Measurements from ENCODE around the gene KIF3C.

DNA sequence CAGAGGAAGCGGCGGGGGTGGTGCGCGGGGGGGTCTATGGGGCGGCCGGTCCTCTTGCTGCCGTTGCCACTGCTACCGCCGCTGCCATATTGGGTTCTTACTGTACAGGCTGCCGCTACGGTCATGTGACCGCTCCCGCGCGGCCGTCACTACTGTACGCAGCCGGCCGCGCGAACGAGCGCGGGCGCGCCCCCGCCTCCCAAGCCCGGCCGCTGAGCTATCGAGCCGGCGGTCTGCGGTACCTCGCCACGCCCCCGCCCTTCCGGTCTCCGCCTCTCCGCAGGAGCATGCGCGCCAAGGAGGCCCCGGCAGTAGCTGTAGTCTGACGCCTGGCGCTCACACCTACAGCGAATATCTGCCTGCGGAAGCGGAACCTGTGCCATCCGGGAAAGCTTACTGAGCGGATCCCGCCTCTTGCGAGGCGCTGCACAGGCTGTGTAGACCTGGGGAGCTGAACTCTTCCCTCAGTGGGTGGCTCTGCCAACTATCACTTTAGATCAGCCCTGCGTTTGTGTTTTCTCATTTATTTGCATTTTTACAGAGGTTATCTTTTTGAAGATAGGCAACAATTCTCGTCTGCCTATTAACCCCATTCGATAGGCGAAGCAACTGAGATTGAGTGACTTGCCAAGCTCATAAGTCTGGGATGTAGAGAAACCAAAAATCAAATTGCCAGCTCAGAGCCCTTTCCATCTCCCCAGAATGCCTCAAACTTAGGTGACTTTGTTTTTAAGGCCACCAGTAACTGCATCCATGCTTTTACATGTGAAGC lies 103.8 kb downstream of the KIF3C start, which contains the start of gene ASXL2:
- TF ChIP-seq, protein P1, sequence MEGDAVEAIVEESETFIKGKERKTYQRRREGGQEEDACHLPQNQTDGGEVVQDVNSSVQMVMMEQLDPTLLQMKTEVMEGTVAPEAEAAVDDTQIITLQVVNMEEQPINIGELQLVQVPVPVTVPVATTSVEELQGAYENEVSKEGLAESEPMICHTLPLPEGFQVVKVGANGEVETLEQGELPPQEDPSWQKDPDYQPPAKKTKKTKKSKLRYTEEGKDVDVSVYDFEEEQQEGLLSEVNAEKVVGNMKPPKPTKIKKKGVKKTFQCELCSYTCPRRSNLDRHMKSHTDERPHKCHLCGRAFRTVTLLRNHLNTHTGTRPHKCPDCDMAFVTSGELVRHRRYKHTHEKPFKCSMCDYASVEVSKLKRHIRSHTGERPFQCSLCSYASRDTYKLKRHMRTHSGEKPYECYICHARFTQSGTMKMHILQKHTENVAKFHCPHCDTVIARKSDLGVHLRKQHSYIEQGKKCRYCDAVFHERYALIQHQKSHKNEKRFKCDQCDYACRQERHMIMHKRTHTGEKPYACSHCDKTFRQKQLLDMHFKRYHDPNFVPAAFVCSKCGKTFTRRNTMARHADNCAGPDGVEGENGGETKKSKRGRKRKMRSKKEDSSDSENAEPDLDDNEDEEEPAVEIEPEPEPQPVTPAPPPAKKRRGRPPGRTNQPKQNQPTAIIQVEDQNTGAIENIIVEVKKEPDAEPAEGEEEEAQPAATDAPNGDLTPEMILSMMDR (IDR thresholded peaks at IDR 0.05): no peak
- TF ChIP-seq SMC3 (IDR thresholded peaks at IDR 0.05): no peak
- peak; percentile 62 for TF ChIP-seq MYC (IDR thresholded peaks at IDR 0.05; ENCODE audit: borderline replicate concordance, low read length)
- peak; percentile 88 for TF ChIP-seq POLR2A (IDR thresholded peaks at IDR 0.05; ENCODE audit: low read length)
- no peak for TF ChIP-seq CEBPB (IDR thresholded peaks at IDR 0.05)

Measured in A549 (cell line).